Suprapubic skin (tissue), 4 donors: ENCODE data around the gene TAF5.
A peak's percentile ranks its signal among the peaks of the same experiment; 100 is the strongest.

ENCODE experiments used
- CTCF ChIP-seq, 2 donors: fragments of 200-600 bp in 1 of 2; fragments of 450-650 bp in 1 of 2; sonication (generic) in 1 of 2; IDR thresholded peaks; one replicate each; pipeline ENCODE4 v1.5.1; 2016 to 2019; ENCODE audit warnings: antibody characterized with exemption in 2 of 2, mild to moderate bottlenecking in 1 of 2, moderate library complexity in 1 of 2
- POLR2A ChIP-seq, 2 donors: fragments of 450-650 bp; IDR thresholded peaks; one replicate each; pipeline ENCODE4 v1.6.1; 2017; ENCODE audit warnings: antibody characterized with exemption in 2 of 2, mild to moderate bottlenecking in 2 of 2, moderate library complexity in 2 of 2
- POLR2AphosphoS5 ChIP-seq, 3 donors: sonication (generic); formaldehyde crosslinking; IDR thresholded peaks; one replicate each; pipeline ENCODE4 v1.6.1; 2017; ENCODE audit warnings: antibody characterized with exemption in 3 of 3

- TF ChIP-seq CTCF (IDR thresholded peaks at IDR 0.05) (peak; percentile 43 to 47), POLR2A (IDR thresholded peaks at IDR 0.05) (no peak), POLR2AphosphoS5 (IDR thresholded peaks at IDR 0.05) (no peak)
Observed at GRCh38 chr10:103416436-103417147, 48.8 kb downstream of the TAF5 start.
